Measurements from ENCODE around the gene LEFTY1. TPM values are rescaled to one million over a fixed set of nuclear protein-coding genes. Genes with fewer than 3 reads are reported as not detected.
A peak's percentile ranks its signal among the peaks of the same experiment; 100 is the strongest.

The LEFTY1 gene
- total and polyA plus RNA-seq, 2 of the 13 experiments (the other 11 are each of a cell fraction or from before 2014, with no cell fraction given), result 0.29 to 0.79 TPM

DNA sequence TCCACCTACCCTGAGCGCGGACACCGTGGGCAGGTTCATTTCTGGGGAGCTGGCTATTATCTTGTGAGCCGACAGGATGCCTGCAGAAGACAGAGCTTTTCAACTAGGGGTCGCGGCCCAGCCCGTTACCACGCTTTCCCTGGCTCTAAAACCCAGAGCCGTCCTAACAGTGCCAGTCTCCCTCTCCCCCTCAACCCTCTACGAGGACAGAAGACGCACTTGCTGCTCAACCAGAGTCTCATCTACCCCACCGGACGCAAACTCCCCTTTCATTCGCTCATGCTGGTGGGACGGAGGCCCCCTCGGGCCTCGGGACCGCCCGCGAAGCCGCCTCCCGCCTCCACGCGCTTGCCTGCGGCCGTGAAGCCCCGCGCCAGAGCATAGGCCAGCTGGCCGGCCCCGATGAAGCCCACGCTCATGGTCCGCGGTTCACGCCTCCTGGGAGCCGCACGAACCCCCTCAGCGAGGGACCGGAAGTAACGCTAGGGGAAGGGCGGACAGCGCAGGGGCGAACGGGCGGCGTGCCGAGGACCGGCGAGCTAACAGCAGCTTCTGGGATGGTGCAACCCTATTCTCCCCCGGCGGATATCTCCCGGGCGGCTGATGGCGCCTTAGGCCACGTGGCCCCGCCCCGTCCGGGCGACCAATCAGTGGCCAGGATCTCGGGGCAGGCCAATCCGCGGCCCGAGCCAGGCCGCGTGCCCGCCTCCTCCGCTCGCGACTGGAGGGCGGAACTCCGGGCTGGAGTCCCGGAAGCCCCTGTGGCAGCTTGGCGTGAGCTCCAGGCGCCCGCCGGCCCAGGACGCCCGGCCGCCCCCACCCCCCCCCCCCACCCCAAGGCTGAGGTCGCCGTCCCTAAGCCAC lies 35.0 kb upstream of the LEFTY1 start, which contains the start of gene PYCR2 (continued):
- TF ChIP-seq ZNF724P (CRISPR knock-in tag; IDR thresholded peaks at IDR 0.05; ENCODE audit: borderline replicate concordance), result 0 out of 2 replicates have a peak, but pooled peaks have one; percentile 82
- peak; percentile 73; the same call in 1 of the 2 replicates for TF ChIP-seq RXRA (CRISPR knock-in tag; IDR thresholded peaks at IDR 0.05)
- TF ChIP-seq ZNF598 (CRISPR knock-in tag; IDR thresholded peaks at IDR 0.05; ENCODE audit: borderline replicate concordance), result peak; percentile 75; the same call in 1 of the 2 replicates
- 0 out of 2 replicates have a peak, but pooled peaks have one; percentile 14 for TF ChIP-seq HNRNPUL1 (IDR thresholded peaks at IDR 0.05; ENCODE audit: low read depth, low read length)
- TF ChIP-seq ZNF709 (CRISPR knock-in tag; IDR thresholded peaks at IDR 0.05), result peak; percentile 68; the same call in 1 of the 2 replicates
- peak; percentile 94 for TF ChIP-seq KDM2A (CRISPR knock-in tag; IDR thresholded peaks at IDR 0.05; ENCODE audit: borderline replicate concordance, low read depth)
- TF ChIP-seq ZNF484 (CRISPR knock-in tag; IDR thresholded peaks at IDR 0.05; ENCODE audit: borderline replicate concordance, low read depth), result 0 out of 2 replicates have a peak, but pooled peaks have one; percentile 54
- TF ChIP-seq ZXDC (CRISPR knock-in tag; IDR thresholded peaks at IDR 0.05), result 0 out of 2 replicates have a peak, but pooled peaks have one; percentile 52
- peak; percentile 75; the same call in 1 of the 2 replicates for TF ChIP-seq PHF21A (CRISPR knock-in tag; IDR thresholded peaks at IDR 0.05)
- peak; percentile 43; the same call in 1 of the 2 replicates for TF ChIP-seq MIER3 (CRISPR knock-in tag; IDR thresholded peaks at IDR 0.05; ENCODE audit: borderline replicate concordance)
- TF ChIP-seq ZNF660 (CRISPR knock-in tag; IDR thresholded peaks at IDR 0.05; ENCODE audit: borderline replicate concordance, low read depth), result no peak
- no peak for TF ChIP-seq ZNF577 (CRISPR knock-in tag; IDR thresholded peaks at IDR 0.05; ENCODE audit: borderline replicate concordance, low read depth)
- TF ChIP-seq, protein P1, sequence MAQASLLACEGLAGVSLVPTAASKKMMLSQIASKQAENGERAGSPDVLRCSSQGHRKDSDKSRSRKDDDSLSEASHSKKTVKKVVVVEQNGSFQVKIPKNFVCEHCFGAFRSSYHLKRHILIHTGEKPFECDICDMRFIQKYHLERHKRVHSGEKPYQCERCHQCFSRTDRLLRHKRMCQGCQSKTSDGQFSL (CRISPR knock-in tag; IDR thresholded peaks at IDR 0.05), result peak; percentile 72; the same call in 1 of the 2 replicates
- TF ChIP-seq TOE1 (CRISPR knock-in tag; IDR thresholded peaks at IDR 0.05), result 0 out of 2 replicates have a peak, but pooled peaks have one; percentile 24
- TF ChIP-seq CHCHD3 (CRISPR knock-in tag; IDR thresholded peaks at IDR 0.05), result peak; percentile 61; the same call in 1 of the 2 replicates
- TF ChIP-seq MXD1 (CRISPR knock-in tag; IDR thresholded peaks at IDR 0.05), result peak; percentile 95
- TF ChIP-seq POLR2AphosphoS5 (IDR thresholded peaks at IDR 0.05; ENCODE audit: low read depth, low read length), result peak; percentile 86
